ENCODE results near the gene BRWD1.

DNA sequence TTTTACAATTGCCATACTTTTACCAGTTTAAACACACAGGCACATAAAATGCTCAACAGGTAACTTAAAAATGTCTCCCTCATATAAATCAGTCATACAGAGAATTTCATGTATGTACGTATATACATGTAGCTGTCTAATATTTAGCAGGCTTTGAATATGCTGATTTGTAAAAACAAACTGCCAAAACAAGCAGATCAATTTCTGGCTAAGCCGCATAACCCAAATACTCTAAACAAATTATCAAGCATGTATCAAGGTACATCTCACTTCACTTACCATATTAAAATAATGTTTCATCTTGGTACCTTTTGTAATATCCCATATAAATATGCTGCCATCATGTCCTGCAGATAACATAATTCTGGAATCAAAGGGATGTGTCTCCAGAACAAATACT, 43.8 kb downstream of the BRWD1 start:
- TF ChIP-seq CTCF (IDR thresholded peaks at IDR 0.05) (no peak), POLR2A (IDR thresholded peaks at IDR 0.05) (no peak)
